HepG2 (cell line): ENCODE measurements around the gene TMTC2.

Source experiments
- NBN ChIP-seq: fragments of 450-650 bp; conservative IDR thresholded peaks from 2 replicates; pipeline ENCODE4 v1.6.1; 2017
- ZBTB4 ChIP-seq: sonication (generic); formaldehyde crosslinking; IDR thresholded peaks from 2 replicates; pipeline ENCODE4 v1.4.0; 2020; ENCODE audit warnings: missing genetic modification reagents, mild to moderate bottlenecking, borderline replicate concordance
- ZNF512 ChIP-seq: sonication (generic); formaldehyde crosslinking; IDR thresholded peaks from 2 replicates; pipeline ENCODE4 v1.4.0; 2020; ENCODE audit warnings: mild to moderate bottlenecking, missing genetic modification reagents

- TF ChIP-seq ZNF512 (no peak), NBN (no peak), ZBTB4 (CRISPR knock-in tag) (no peak)
These were observed 96.7 kb downstream of the TMTC2 start for GRCh38 chr12:82783435-82783834.
